Activated CD4-positive, CD25-positive, alpha-beta regulatory T cell treated with anti-CD3 and anti-CD28 coated beads, Interleukin-2, amount 50 U/mL, for 16 hours (primary cell): Measurements from ENCODE around the gene DLK1.

Experiments
- DNase-seq: peaks from one replicate; pipeline ENCODE4 v3.0.0-alpha.2; 2020; ENCODE audit warnings: low read depth, low spot score

DLK1 gene

DNA sequence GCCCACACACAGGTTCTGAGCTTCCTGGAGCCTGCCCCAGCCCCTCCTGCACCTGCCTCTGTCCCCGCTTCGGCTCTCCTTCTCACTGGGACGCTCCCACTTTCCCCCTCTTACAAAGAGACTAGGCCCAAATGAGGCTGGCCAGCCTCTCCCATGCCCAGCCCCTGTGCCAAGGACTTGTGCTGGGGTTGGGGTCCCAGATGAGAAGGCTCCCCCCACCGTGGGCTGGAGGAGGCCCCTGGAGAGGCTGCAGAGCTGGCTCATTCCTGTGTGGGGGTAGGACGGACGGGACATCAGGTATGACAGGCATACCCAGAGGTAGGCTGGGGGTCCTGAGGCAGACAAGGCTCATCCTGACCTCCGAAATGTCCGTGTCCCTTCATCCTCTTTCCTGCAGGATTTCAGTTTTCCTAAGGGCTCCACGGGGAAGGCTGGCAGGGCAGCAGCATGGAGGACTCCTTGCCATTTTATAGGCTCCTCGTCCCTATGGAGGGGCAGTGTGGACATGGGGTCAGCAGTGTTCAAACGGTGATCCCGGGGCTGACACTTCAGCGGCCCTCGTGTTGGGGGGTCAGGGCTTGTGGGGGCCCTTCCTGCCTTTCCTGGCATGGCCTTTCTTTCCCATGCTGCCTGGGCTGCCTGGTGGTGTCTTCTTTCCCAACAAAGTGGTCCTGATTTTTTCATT, 50.1 kb downstream of the DLK1 start:
- DNase-seq = no peak

GRCh38 chr14:100777366-100777817, 50.7 kb downstream of the DLK1 start:
- DNase-seq = no peak

DNA sequence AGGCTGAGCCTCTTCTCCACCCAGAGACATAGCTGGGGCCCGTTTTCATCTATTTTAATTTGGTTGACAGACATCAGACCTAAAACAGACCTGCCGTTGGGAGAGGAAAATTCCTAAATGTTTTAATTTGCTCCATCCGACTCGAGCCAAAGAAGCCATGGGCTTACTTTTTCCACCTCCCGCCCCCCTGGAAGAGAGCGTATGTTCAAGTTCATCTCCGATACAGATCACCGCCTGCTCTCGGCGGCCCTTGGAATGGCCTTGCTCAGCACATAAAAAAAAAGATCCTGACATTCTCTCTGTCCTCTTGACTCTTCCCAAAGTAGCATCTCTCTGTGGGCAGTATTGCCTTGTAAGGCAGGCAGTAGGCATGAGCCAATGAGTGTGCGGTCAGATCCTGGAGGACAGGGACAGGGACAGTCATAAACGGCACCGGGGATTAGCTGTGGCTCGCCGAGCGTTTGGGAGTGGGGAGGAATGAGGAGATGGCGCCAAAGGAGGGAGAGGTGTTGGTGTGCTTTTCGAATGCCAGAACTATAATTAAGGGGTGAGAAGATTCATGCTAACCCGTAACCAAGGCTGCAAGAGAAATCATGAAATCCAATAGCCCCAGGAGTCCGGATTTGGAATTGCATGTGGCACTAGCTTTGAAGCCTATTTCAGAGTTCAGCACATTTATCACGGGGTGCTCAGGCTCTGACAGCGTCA, 51.3 kb downstream of the DLK1 start:
- no peak for DNase-seq

GRCh38 chr14:100778526-100778882, 51.8 kb downstream of the DLK1 start:
- DNase-seq = no peak

DNA sequence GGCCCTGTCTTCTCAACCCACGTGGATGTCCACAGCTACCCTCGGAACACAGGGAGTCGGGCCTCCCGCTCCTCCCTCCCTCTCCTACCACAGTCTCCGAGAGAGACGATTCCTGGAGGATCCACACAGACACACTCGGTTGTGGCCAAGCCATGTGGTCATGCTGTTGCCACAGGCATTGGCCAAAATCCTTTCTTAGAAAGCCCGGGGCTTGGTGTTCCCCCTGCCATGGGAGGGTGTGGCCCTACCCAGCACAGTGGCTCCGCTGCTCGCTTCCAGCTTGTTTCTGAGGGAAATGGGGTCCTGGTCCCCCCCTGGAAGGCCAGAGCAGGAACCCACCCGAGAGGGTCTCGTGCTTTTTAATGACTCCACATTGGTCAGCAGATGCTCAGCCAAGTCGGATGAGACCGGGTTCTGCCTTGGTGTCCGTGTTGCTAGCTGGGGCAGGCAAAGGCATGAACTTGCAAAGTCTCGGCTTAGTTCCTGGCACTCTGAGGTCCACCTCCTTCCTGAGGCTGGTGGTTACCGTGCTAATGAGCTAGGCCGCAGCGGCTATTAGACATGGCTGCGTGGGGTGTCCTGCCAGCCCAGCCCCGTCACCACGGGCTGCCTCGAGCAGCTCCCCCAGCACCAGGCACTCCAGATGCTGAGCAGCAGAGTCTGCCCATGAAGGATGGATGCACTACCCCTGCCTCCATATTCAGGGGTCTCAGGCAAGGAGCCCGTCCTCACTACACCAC, 52.4 kb downstream of the DLK1 start:
- no peak for DNase-seq

DNA sequence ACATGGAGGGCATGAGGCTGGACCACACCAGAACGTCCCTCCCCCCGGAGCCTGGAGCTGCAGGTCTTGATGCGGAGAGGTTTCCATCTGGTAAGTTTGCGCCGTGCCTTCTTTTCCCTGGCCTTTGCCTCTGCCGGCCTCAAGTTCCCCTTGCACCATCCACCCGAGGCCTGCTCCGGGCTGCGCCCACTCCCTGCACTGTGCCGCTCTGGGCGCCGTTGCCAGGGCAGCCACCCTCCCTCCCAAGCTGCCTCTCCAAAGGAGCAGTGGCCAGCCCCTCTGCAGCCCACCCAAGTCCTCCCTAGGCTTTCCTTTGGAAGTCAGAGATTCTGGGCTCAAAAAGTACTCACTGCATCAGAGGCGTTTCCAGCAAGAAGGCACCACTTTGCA, 53.0 kb downstream of the DLK1 start:
- no peak for DNase-seq

GRCh38 chr14:100780246-100780645, 53.6 kb downstream of the DLK1 start:
- DNase-seq = no peak

- no peak for DNase-seq
Measured at GRCh38 chr14:100780646-100781355, 54.1 kb downstream of the DLK1 start.

- DNase-seq = no peak
Measured at GRCh38 chr14:100781952-100782351, 55.3 kb downstream of the DLK1 start.

- DNase-seq = no peak
Measured at GRCh38 chr14:100782516-100783320, 56.0 kb downstream of the DLK1 start.

- no peak for DNase-seq
Measured at GRCh38 chr14:100783630-100784370, 57.1 kb downstream of the DLK1 start.

DNA sequence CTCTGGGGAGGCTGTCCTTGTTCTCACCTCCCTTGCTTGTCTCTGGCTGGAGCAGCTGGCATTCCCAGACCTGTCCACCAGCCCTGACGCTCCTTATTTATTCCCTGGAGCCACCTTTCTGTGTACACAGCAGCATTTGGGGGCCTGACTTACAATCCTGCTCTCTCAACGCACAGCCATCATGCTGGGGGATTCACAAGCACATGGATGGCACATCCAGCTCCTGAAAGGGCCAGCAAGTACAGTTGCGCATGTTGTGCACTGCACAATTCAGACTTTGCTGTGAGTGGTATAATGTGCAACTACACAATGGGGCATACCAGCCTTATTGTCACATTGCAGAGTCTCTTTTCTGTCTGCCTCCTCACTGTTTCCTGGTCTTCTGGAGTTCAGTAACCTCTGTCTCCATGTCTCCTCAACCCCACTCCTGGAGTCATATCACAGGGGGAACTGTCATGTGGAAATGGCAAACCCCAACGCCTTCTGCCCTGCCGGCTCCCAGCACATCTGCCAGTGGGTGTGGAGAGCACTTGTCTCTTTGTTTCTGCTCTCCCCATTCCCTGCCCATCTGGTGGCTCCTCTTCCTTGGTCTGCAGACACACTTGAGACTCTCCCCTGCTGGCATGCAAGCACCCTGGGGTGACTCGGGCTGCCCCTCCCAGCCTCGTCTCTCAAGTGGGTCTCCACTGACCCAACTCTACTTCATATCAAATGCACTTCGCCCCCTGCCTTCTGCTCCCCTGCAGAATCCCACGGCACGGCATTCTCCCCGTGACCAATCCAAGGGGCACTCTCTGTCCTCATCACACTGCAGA, 58.0 kb downstream of the DLK1 start:
- no peak for DNase-seq

GRCh38 chr14:100785338-100785615, 58.6 kb downstream of the DLK1 start:
- DNase-seq = no peak

DNA sequence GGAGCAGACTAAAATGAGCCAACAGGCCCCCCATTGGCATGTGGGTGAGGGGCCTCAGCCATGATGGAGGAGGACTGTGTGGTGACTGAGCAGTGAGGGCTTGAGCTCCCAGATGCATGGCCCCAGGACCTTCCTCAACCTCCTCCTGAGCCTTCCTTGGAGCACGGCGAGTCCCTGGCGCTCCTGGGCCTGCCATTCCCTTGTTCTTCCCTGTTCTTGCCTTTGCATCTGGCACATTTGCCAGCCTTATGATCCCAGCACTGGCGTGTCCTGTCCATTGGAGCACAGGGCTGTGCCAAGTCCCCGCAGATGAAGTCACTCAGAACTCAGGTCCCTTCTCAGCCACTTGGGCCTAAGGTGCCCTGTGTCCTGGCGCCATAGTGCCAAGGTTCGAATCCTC, 58.9 kb downstream of the DLK1 start:
- no peak for DNase-seq

DNA sequence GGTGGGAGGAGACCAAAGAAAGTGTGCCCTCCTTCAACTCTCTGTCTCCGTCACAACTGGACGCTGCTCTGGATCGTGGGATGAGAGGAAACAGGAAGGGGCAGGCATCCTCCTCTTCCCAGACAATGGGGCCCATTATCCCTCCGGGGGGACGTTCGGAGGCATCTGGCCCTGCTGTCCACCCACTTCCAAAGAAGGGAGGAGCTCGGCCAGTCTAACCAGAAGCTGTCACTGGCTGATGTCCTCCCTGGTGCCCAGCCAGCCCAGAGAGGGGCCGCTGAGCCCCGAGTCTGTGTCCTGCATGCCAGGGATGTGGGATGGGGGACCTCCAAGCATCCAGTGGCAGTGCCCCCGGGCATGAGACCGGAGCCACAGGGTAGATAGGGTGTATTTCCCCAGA, 59.4 kb downstream of the DLK1 start:
- DNase-seq = no peak

DNA sequence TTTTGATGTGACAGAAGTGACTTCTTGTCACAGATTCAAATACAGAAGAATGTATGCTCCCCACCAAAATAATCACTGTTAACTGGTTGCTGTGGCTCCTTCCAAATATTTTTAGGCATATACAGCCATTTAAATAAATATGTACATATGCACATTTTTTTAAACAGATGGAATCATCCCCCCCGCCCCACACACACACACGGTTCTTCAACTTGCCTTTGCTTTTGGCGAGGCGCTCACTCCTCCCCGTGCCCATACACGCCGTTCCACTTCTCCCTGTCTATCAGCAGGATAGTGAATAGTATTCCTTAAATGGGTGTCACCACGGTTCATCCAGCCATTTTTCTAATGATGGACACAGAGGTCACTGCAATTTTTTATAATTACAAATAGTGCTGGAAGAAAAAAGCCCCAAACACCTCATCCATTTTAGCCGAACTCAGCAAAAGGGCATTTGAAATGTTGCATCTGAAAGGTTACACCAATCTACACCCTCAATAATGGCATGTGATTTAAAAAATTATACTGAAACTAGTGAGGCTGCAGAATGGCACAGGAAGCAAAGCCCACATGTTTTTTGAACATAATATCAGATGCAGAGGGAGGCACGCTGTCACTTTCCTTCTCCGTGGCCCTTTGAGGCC, 60.0 kb downstream of the DLK1 start:
- DNase-seq = no peak

- no peak for DNase-seq
Measured at GRCh38 chr14:100787659-100788058, 61.0 kb downstream of the DLK1 start.
